HG02763 (cell line): ENCODE measurements around the gene GPAT2.
"Not testable (repeated sequence)": the region's sequence is repeated elsewhere in the genome, so short reads cannot be mapped to it uniquely, and the experiment has no call there.

Experiments used
- ATAC-seq: cut with Tn5 transposase; IDR thresholded peaks from one replicate; pipeline ENCODE4 v1.9.1; 2021; ENCODE audit warnings: mild to moderate bottlenecking, moderate library complexity; ENCODE audit not compliant: unreplicated experiment

GPAT2 gene

DNA sequence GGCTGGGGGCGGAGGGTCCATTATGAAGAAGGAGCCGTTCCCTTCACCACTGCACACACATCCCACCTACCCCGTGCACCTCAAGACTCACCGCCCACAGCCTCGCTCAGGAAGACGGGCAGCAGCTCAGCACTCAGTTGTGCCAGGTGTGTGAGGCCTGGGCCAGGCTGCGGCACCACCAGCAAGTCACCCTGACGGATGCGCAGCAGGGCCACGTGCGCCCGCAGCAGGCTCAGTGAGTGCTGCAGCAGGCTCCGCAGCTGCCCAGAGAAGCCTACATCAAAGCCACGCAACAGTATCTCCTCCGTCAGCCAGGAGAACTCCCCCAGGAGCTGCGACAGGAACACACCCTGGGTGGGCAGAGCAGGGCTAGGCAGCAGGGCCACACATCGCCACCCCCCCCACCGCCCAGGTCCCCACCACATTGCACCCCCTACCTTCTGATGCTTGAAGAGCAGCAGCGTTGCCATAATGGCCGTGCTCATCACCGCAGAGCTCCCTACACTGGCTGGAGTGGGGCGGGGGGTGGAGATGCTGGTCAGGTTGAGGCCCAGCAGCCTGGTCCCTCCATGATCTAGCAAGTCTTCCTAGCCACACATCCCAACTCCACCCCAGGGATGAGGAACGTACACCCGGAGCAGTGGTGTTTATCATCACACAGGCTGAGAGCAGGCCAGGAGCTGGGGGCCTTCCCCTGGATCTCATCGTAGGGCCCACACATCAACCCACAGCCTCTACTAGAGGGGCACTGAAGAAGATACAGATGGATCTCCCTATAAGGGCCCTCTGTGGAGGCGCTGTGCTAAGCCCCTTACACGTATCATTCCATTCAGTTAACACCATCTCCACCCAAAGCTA is 10.2 kb downstream of the GPAT2 start:
- no peak for ATAC-seq

DNA sequence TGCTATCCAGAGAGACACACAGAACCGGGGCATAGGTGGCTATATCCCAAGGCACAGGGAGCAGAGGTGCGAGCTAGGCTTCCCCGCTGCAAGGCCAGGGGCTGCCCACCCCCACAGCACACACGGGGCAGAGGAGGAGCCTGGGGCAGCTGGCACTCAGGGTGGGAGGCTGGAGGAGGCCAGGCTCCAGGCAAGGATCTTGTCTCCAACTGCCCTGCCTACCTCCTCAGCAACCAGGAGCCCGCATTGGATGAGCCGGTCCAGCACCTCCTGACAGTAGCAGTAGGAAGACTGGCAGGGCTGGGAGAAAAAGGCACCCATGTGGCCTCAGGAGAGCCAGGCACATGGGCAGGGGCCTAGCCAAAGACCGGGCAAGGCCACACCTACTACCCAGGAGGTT is 11.0 kb downstream of the GPAT2 start:
- ATAC-seq: not testable (repeated sequence)

DNA sequence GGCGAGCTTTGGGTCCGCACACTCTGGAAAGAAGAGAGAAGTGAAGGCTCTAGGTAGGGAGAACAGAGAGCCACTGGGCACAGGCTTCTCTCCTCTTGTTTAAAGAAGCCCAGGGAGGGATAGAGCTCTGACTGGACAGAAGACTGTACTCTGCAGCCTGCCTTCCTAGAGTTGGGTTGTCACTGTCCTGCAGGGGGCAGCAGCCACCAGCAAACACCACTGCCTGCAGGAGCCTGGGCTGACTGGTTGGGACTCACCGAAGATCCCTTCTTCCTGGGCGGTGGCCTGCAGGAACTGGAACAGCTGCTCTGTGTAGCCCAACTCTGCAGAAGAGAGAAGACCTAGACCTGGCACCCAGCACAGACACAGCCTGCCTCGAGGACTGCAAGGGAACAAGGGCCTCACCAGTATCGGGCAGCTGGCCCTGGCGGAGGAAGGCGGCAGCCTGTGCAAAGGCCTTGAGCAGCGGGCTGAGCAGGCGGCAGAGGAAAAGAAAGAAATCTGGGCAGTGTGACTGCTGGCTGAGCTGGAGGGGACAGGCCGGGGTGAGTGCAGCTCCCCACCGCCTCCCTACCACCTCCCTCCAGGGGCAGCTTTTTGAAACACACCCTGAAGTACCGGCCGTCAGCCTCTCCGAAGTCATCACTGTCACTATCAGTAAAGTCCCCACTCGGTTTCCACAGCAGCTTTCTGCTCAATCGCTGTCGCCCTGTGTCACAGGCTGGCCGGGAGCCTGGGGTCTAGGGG is 11.8 kb downstream of the GPAT2 start:
- not testable (repeated sequence) for ATAC-seq

DNA sequence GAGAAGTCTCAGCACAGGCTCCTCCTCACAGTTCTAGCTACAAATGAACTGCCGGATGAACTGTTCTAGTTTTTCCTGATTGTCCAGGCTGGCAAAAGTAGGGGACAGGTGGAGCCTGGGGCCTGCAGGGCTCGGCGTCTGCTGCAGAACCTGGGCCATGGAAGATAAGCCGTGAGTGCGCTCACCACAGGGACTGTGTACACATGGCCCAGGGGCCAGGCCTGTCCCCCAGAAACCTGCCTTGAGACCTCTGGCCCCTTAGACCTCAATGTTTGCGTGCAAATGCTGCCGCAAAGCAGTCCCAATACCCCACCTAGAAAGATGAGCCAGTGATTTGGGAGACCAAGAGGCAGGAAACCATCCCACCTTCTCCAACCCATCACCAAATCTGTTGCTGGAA is 12.6 kb downstream of the GPAT2 start:
- ATAC-seq: not testable (repeated sequence)

DNA sequence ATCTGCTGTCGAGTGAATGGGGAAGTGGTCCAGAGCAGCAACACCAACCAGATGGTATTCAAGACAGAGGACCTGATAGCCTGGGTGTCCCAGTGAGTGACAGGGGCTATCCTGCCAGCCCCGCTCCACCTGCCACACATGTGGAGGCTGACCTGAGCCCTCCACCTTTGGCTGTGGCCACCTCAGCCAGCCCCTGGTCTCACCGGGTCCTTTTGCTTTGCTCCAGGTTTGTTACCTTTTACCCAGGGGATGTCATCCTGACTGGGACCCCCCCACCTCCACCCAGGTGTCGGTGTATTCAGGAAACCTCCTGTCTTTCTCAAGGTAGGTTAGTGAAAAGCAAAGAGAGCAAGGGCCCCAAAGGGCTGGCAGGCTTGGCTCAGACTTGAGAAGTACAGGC is 13.6 kb downstream of the GPAT2 start:
- not testable (repeated sequence) for ATAC-seq

DNA sequence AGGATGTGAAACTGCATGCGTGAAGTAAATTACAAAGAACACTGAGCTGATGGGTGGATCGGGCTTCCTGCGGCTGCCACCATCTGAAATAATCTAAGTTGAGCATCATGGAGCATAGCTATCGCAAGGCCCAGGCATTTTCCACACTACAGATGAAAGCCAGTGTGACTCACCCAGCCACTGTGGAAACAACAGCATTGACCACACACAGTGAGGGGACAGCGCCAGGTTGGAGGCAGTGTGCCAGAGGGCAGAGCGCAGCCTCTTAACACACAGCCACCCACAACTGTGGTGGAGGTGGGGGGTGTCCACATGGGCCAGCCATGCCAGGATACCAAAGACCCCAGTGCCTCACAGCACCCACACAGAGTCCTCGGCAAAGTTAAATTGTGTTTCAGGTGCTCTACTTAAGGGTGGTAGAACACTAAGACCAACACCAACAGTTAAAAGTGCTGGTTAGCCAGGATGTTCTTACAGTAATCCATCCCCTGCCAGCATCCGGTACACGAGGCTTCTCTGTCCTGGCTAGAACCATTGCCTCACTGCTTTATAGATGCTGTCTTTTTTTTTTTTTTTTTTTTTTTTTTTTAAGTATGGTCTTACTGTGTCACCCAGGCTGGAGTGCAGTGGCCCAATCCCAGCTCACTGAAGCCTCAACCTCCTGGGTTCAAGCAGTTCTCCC is 14.7 kb downstream of the GPAT2 start:
- not testable (repeated sequence) for ATAC-seq

DNA sequence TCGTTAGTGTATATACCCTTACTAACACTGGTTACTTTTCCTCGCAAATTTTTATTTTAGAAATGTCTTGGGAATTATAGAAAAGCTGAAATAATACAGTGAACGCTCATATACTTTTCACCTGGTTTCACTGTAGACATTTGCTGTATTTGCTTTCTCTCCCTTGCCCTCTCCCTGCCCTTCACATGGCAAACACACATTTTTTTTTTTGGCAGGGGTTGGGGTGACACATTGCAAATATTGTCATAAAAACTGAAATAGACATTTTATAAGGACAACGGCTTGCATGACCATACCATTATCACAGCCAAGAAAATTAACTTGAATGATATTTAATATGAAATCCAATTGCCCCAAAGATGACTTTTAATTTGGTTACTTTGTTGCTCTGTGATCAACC is 18.4 kb downstream of the GPAT2 start:
- not testable (repeated sequence) for ATAC-seq

DNA sequence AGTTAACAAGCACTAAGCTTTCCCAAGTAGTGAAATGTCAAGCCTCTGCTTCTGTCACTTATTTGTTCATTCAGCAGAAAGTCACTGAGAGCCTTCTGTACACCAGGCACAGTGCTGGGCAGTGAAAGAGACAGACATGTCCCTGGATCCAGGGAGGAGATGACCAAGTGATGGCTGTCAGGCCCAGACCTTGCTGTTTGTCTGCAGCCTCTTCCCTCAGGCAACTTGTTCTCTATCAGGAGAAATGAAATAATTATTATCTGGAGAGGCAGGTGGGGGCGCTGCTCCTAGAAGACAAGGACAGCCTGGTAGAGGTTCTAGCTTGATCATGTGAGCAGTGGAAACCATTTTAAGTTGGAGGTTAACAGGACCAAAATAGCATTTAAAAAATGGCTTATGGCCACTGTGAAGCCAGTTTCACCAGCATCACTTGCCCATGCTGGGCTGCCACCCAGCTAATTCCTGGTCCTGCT is 21.9 kb downstream of the GPAT2 start:
- not testable (repeated sequence) for ATAC-seq

DNA sequence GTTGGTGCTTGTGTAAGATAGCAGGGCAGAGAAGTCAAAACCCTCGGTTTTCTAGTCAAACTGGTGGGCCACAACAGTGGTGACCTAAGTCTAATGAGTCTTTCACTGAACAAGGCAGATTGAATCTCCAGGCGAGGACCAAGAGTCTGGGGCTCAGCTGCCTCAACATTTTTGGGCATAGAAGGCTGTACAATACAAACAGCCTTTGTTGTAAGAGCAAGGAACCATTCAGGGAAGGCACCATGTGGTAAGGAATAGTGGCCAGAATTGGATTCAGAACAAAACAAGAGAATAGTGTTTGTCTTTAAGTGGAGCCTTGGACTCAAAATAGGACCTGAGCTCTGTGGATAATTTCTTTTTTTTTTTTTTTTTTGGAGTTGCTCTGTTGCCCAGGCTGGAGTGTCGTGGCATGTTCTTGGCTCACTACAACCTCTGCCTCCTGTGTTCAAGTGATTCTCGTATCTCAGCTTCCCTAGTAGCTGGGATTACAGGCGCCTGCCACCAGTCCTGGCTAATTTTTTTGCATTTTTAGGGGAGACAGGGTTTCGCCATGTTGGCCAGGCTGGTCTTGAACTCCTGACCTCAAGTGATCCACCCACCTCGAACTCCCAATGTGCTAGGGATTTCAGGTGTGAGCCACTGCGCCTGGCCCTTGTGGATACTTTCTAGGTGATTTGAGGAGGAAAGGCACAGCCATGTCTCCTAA is 22.5 kb downstream of the GPAT2 start:
- not testable (repeated sequence) for ATAC-seq

DNA sequence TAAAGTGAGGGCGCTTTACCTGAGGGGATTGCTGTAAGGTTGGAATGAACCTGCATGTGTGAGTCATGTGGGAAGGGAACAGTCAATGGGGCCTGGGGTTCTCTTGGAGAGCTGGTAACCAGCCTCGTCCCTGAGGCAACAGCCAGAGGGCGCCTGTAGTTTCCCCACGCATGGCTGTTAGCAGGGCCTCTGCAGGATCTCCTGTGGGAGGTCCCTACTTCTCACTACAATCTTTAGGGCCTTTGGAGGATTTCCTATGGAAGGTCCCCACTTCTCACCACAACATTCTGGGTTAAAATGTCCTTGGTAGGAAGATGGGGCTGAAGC is 23.6 kb downstream of the GPAT2 start:
- peak; percentile 14 for ATAC-seq

DNA sequence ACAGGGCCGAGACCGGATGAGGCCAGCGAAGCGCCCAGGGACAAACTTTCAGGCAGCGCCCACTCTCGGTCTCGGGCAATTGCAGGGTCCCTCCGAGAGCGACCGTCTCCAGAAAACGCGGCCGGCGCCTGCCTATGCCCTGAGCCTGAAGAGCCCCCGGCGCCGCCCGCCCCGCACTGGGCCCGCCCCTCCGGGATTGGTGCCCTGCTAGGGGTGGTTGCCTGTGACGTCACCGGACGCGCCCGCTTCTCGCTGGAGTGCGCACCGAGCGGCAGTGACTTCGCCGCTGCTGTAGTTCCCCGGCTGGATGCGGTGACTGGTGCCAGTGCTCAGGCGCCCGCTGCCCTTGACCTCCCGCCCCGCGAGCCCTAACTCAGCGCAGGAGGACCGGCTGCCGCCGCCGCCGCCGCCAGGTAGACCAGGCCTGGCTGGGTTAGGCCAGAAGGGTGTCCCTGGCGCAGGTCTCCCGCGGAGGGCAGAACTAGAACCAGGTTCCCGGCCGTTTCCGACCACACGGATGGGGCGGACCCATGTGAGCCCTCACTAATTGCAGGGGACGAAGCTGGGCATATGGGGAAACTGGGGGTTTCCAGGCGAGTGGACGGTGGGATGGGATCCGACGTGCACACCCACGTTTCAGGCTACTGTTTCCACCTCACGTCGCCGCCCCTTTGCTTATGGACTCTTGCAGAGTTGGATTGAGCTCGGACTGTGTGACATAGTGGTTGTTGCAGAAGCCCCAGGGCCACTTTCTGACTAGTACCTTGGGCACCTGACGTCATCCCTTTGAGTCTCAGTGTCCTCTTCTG is 24.2 kb downstream of the GPAT2 start:
- peak; percentile 99 for ATAC-seq

DNA sequence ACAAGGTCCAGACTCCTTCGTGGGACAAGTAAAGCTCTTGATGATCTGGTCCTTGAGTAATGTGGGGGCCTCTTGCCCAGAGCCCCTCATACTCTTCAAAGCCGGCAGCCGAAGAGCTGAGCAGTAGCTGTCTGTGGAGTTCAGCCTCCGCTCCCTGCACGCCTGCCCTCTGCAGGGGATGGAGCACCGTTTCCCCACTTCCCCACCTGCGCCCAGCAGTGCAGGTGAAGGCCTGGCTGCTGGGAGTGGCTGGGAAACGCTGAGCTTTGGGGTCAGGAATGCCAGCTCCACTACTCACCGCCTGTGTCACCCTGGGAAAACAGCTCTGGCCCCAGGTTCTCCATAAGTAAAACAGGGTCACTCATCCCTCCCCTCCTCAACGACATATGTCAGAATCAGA is 24.9 kb downstream of the GPAT2 start:
- ATAC-seq: not testable (repeated sequence)

DNA sequence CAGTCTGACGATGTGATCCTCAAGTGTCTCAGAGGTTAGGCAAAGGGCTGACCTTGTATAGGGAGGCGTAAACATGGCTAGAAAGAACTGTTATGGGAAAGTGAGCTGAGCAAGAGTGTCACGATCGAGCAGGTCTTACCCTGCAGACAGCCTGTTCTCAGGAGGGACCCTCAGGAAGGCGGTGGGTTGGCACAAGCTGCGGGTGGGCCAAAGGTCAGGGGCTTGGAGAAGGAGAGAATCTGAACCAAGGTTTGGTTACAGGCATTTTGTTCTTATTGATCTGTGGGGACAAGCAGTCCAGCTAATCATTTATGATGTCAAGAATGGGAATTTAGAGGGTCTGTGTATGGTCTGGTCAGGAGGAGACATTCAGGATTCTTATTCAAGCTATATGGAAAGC is 26.7 kb downstream of the GPAT2 start:
- not testable (repeated sequence) for ATAC-seq

DNA sequence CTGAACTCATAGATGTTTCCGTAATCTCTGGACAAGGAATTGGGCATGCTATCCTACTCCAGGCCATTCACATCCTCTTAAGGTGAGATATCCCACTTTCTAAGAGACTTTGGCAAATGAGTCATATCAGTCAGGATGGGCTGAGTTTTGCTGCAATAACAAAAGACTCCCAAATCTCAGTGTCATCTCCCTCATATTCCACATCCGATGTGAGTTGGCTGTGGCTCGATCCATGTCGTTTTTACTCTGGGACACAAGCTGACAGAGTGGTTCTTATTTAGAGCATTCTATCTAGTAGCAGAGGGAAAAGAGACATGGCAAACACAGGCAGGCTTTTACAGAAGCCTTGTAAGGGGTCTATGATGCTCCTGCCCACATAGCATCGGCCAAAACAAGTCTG is 28.5 kb downstream of the GPAT2 start:
- ATAC-seq: not testable (repeated sequence)

DNA sequence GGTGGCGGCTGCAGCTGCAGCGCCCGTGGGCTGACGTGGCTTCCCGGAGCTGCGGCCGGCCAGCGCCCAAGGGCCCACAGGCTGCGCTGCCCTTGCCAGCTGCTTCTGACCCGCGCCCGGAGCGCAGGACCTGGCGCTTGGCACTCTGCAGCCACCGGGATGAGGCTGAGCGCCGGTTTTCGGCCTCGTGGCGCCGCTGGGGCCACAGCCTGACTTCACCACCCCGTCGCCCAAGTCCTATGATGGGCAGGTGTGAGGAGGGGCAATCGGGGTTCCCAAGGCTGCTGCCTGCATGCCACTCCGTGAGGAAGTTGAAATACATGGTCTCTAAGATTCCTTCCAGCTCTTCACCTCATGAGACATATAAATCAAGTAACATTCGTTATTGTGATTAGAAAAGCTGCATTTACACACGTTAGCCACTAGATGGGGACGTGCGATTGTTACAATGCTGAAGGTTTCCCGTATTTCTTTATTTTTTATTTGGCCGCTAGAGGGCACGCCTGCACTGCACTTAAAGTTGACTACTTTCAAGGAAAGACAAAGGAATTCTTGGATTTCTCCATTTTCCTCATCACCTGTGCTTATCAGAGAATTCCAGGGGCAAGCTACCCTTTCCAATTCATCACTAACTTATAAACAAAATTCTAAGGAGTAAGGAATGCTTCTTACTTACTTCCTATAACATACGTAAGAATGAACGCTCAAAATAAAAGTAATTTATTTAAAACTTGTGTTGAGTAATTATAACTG is 42.0 kb downstream of the GPAT2 start:
- peak; percentile 34 for ATAC-seq

DNA sequence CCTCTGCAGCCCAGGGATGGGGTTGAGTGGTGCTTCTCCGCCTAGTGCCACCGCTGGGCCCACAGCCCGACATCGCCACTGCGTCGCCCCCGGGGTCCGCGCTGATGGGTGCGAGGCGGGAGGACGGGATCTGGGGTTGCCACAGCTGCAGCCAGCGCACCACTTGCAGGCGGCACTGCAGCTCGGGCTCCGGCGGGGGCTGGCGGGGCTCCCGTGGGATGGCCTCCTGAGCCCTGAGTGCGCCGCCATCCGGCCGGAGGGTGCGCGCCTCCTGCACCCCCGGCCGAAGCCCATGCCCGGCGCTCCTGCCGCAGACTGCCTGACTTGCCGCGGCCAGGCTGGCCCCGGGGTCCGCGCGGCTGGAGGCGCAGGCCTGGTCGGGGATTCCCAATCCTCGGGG is 42.6 kb downstream of the GPAT2 start:
- peak; percentile 44 for ATAC-seq

DNA sequence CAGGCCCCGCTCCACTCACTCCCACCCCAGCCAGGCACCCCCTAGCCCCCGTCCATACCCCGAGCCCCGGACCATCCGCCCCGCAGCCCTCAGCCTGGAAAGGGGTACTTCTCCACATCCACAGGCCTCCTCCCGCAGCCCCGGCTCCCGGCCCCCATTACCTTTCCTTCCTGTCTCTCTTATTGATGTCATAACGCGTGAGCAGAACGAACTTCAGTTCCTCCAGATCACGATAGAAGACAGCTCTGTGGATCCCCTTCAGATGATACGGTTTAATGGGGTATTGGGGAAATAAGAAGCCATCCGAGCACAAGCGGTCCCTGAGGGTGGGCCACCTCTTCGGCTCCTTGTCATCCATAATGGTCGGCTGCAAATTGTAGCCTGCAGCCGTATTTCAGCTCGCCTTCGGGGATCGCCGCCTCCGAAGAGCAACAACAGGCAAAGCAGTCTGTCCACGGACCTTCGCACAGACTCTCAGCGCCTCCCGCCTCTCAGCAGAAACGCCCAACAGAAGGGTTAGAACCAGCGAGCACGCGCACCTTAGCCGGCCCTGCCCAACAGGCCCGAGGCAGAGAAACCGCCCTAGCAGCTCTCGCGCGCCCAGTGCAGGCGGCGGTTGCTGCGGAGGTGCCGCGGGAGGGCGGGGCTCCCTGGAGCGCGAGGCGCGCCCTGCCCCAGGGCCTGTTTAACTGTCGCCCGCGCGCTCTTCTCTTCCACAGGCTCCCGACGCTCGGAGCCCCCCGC is 43.2 kb downstream of the GPAT2 start, which contains the start of gene ANKRD36C:
Gene ANKRD36C, minus strand, starts transcription at position 474 of the 744 bp plus-strand sequence. Its CDS starts 116 bp downstream, at position 358.
- ATAC-seq: peak; percentile 94

DNA sequence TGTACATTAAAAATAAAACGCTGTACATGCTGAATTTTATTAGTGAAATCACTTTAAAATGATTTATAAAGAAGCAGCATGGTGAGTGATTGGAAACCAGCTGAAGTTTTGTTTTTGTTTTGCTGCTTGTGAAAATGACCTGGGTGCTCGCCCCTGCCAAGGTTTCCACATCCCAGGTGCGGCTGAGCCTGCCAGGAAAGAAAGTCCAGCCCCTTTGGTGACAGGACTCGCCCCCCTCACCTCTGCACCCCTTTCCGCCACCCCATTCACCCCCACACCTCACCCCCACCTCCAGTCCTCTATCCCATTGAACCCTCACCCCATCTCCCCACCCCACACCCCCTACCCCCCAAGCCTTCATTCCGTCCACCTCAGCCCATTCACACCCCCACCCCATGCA is 43.8 kb downstream of the GPAT2 start:
- not testable (repeated sequence) for ATAC-seq
